ENCODE measurements around the gene SLC2A4. TPM values are rescaled to one million over a fixed set of nuclear protein-coding genes. Genes with fewer than 3 reads are reported as not detected.

Gene SLC2A4
- total RNA-seq (under 1 TPM; 0.18 to 0.24 TPM), polyA plus RNA-seq (not detected)

- Mint-ChIP-seq H3K27me3 (peaks cover 27 to 38% of the 10 kb centered on the region in 2 donors), H3K27ac (peak within 1 kb of the TSS in 7 of 8 donors; percentile 56 to 92 (median 71)), H3K9me3 (no peaks in the 10 kb centered on the region), H3K4me1 (peaks cover 13 to 25% (median 14%) of the 10 kb centered on the region in 3 donors), H3K36me3 (no peaks in the 10 kb centered on the region), H3K4me3 (peak within 1 kb of the TSS; percentile 79 to 92 (median 80))
- no peak within 1 kb of the TSS for H3K27ac ChIP-seq (ENCODE audit: low read depth, low read length)
- ChIA-PET CTCF (interaction anchor here (0.8 to 8.4 kb wide), 13 partner anchors 10 to 280 kb away, joined by 3 to 87 read pairs (median 4); partner anchors contain the start of gene SENP3), POLR2A (interaction anchor here (0.7 to 1.5 kb wide), 2 partner anchors 15 to 23 kb away, joined by 3 to 6 read pairs; no protein-coding TSS in a partner anchor)
- peaks cover 20% of the 10 kb centered on the region for H3K4me1 ChIP-seq (ENCODE audit: insufficient read depth, low read length)
- H3K9me3 ChIP-seq (ENCODE audit: low read length): no peaks in the 10 kb centered on the region
- peak; percentile 67 to 85 (median 76) for DNase-seq
- peak within 1 kb of the TSS; percentile 54 for H3K4me3 ChIP-seq (ENCODE audit: low read length)
- peaks cover 8% of the 10 kb centered on the region for H3K27me3 ChIP-seq (ENCODE audit: insufficient read depth, low read length, poor library complexity, severe bottlenecking)
- no peaks in the 10 kb centered on the region for H3K36me3 ChIP-seq (ENCODE audit: insufficient read depth, low read length)
These were observed at the start of gene SLC2A4 for GRCh38 chr17:7281074-7281952. TSS of gene SLC2A4 (plus strand) at chr17:7281718. CDS start at chr17:7281935, 217 bp downstream.

- peak overlapping the region; percentile 0 to 64 (median 18) for H3K4me3 Mint-ChIP-seq
- H3K9me3 Mint-ChIP-seq: no peaks in the 10 kb centered on the region
- H3K4me1 ChIP-seq (ENCODE audit: insufficient read depth, low read length): peaks cover 29% of the 10 kb centered on the region
- no peaks in the 10 kb centered on the region for H3K27me3 ChIP-seq (ENCODE audit: insufficient read depth, low read length, poor library complexity, severe bottlenecking)
- no peak for DNase-seq
- H3K9me3 ChIP-seq (ENCODE audit: low read length): no peaks in the 10 kb centered on the region
- ChIA-PET CTCF (interaction anchor here (1.2 to 1.5 kb wide), 2 partner anchors 14 to 329 kb away, joined by 3 to 4 read pairs; partner anchors contain the start of gene SENP3), POLR2A (interaction anchor here (0.6 to 0.7 kb wide), 2 partner anchors 590 to 605 kb away, joined by 3 to 7 read pairs; no protein-coding TSS in a partner anchor)
- H3K27ac ChIP-seq (ENCODE audit: low read depth, low read length): no peak overlapping the region
- H3K36me3 Mint-ChIP-seq: peaks cover 0 to 72% (median 13%) of the 10 kb centered on the region in 3 donors
- H3K27ac Mint-ChIP-seq: peak overlapping the region in 4 of 8 donors; percentile 9 to 94 (median 32)
- no peak overlapping the region for H3K4me3 ChIP-seq (ENCODE audit: low read length)
- no peaks in the 10 kb centered on the region for H3K27me3 Mint-ChIP-seq
- H3K4me1 Mint-ChIP-seq: peaks cover 35 to 57% (median 41%) of the 10 kb centered on the region in 3 donors
- peaks cover 35% of the 10 kb centered on the region for H3K36me3 ChIP-seq (ENCODE audit: insufficient read depth, low read length)
These were observed 49.4 kb upstream of the SLC2A4 start for GRCh38 chr17:7232114-7232513.

- Mint-ChIP-seq H3K36me3 (peaks cover 0 to 63% (median 13%) of the 10 kb centered on the region in 3 donors), H3K9me3 (no peaks in the 10 kb centered on the region), H3K4me1 (peaks cover 38 to 58% (median 46%) of the 10 kb centered on the region in 3 donors), H3K27ac (peak overlapping the region; percentile 90 to 99 (median 94)), H3K27me3 (no peaks in the 10 kb centered on the region), H3K4me3 (peak overlapping the region; percentile 92 to 97 (median 95))
- peak overlapping the region; percentile 85 for H3K4me3 ChIP-seq (ENCODE audit: low read length)
- DNase-seq: no peak
- H3K27ac ChIP-seq (ENCODE audit: low read depth, low read length): peak overlapping the region; percentile 76
- POLR2A ChIA-PET: interaction anchor here (0.6 to 2.2 kb wide), 10 partner anchors 9 to 198 kb away, joined by 3 to 19 read pairs (median 6); partner anchors contain the start of genes ACADVL, CTDNEP1, DLG4 and GABARAP
- H3K36me3 ChIP-seq (ENCODE audit: insufficient read depth, low read length): peaks cover 22% of the 10 kb centered on the region
- peaks cover 35% of the 10 kb centered on the region for H3K4me1 ChIP-seq (ENCODE audit: insufficient read depth, low read length)
- H3K9me3 ChIP-seq (ENCODE audit: low read length): no peaks in the 10 kb centered on the region
- CTCF ChIA-PET: interaction anchor here (0.9 to 3.6 kb wide), 4 partner anchors 13 to 188 kb away, joined by 3 to 20 read pairs (median 6); partner anchors contain the start of genes ACADVL and DLG4
- H3K27me3 ChIP-seq (ENCODE audit: insufficient read depth, low read length, poor library complexity, severe bottlenecking): no peaks in the 10 kb centered on the region
These were observed 47.8 kb upstream of the SLC2A4 start for GRCh38 chr17:7233701-7234082.

GRCh38 chr17:7234083-7234951 lies 47.2 kb upstream of the SLC2A4 start, which contains the start of gene DVL2:
TSS of gene DVL2 (minus strand) at chr17:7234517. CDS start at chr17:7234262, 255 bp downstream.
- peaks cover 35% of the 10 kb centered on the region for H3K4me1 ChIP-seq (ENCODE audit: insufficient read depth, low read length)
- H3K9me3 ChIP-seq (ENCODE audit: low read length): no peaks in the 10 kb centered on the region
- H3K4me3 Mint-ChIP-seq: peak within 1 kb of the TSS; percentile 92 to 97 (median 95)
- H3K27me3 Mint-ChIP-seq: no peaks in the 10 kb centered on the region
- peak within 1 kb of the TSS; percentile 85 for H3K4me3 ChIP-seq (ENCODE audit: low read length)
- peaks cover 38 to 58% (median 46%) of the 10 kb centered on the region in 3 donors for H3K4me1 Mint-ChIP-seq
- H3K27ac Mint-ChIP-seq: peak within 1 kb of the TSS; percentile 90 to 99 (median 94)
- peaks cover 15% of the 10 kb centered on the region for H3K36me3 ChIP-seq (ENCODE audit: insufficient read depth, low read length)
- peak; percentile 93 to 97 (median 93) for DNase-seq
- CTCF ChIA-PET: interaction anchor here (0.9 to 3.6 kb wide), 4 partner anchors 14 to 188 kb away, joined by 3 to 20 read pairs (median 6); partner anchors contain the start of genes ACADVL and DLG4
- peaks cover 0 to 60% (median 13%) of the 10 kb centered on the region in 3 donors for H3K36me3 Mint-ChIP-seq
- H3K27me3 ChIP-seq (ENCODE audit: insufficient read depth, low read length, poor library complexity, severe bottlenecking): no peaks in the 10 kb centered on the region
- peak within 1 kb of the TSS; percentile 76 for H3K27ac ChIP-seq (ENCODE audit: low read depth, low read length)
- no peaks in the 10 kb centered on the region for H3K9me3 Mint-ChIP-seq
- POLR2A ChIA-PET: interaction anchor here (0.6 to 2.2 kb wide), 11 partner anchors 8 to 452 kb away, joined by 3 to 19 read pairs (median 6); partner anchors contain the start of genes ACADVL, CTDNEP1, DLG4 and GABARAP

- Mint-ChIP-seq H3K4me3 (peak overlapping the region; percentile 45 to 97 (median 95)), H3K27ac (peak overlapping the region in 6 of 8 donors; percentile 49 to 99 (median 72)), H3K27me3 (peaks cover 0 to 2% of the 10 kb centered on the region in 2 donors), H3K9me3 (no peaks in the 10 kb centered on the region), H3K36me3 (peaks cover 0 to 63% (median 16%) of the 10 kb centered on the region in 3 donors), H3K4me1 (peaks cover 47 to 69% (median 57%) of the 10 kb centered on the region in 3 donors)
- Histone ChIP-seq H3K36me3 (ENCODE audit: insufficient read depth, low read length) (peaks cover 18% of the 10 kb centered on the region), H3K27me3 (ENCODE audit: insufficient read depth, low read length, poor library complexity, severe bottlenecking) (no peaks in the 10 kb centered on the region), H3K4me1 (ENCODE audit: insufficient read depth, low read length) (peaks cover 48% of the 10 kb centered on the region), H3K4me3 (ENCODE audit: low read length) (no peak overlapping the region), H3K27ac (ENCODE audit: low read depth, low read length) (no peak overlapping the region), H3K9me3 (ENCODE audit: low read length) (no peaks in the 10 kb centered on the region)
- ChIA-PET POLR2A (interaction anchor here (0.6 to 1.2 kb wide), 3 partner anchors 18 to 26 kb away, joined by 3 to 6 read pairs (median 5); no protein-coding TSS in a partner anchor), CTCF (interaction anchor here (2.0 to 3.6 kb wide), 2 partner anchors 15 to 21 kb away, joined by 9 to 20 read pairs; partner anchors contain the start of genes ACADVL and DLG4)
- no peak for DNase-seq
These were observed 45.5 kb upstream of the SLC2A4 start for GRCh38 chr17:7235693-7236665.

GRCh38 chr17:7236808-7237207 lies 44.7 kb upstream of the SLC2A4 start:
- Histone ChIP-seq H3K27ac (ENCODE audit: low read depth, low read length) (peak overlapping the region; percentile 17), H3K4me3 (ENCODE audit: low read length) (no peak overlapping the region), H3K9me3 (ENCODE audit: low read length) (no peaks in the 10 kb centered on the region), H3K27me3 (ENCODE audit: insufficient read depth, low read length, poor library complexity, severe bottlenecking) (no peaks in the 10 kb centered on the region), H3K36me3 (ENCODE audit: insufficient read depth, low read length) (peaks cover 20% of the 10 kb centered on the region), H3K4me1 (ENCODE audit: insufficient read depth, low read length) (peaks cover 55% of the 10 kb centered on the region)
- DNase-seq: no peak
- POLR2A ChIA-PET: interaction anchor here (0.5 to 1.2 kb wide), 4 partner anchors 13 to 68 kb away, joined by 3 to 11 read pairs (median 4); no protein-coding TSS in a partner anchor
- Mint-ChIP-seq H3K27me3 (peaks cover 0 to 5% of the 10 kb centered on the region in 2 donors), H3K9me3 (no peaks in the 10 kb centered on the region), H3K36me3 (peaks cover 0 to 69% (median 20%) of the 10 kb centered on the region in 3 donors), H3K4me1 (peaks cover 55 to 75% (median 63%) of the 10 kb centered on the region in 3 donors), H3K27ac (peak overlapping the region; percentile 13 to 99 (median 82)), H3K4me3 (peak overlapping the region; percentile 93 to 99 (median 96))
- CTCF ChIA-PET: interaction anchor here (1.2 to 3.6 kb wide), 2 partner anchors 16 to 18 kb away, joined by 4 to 20 read pairs; partner anchors contain the start of genes ACADVL and DLG4
